Lung (tissue), 12 donors: ENCODE measurements around the gene UNC119. TPM values are rescaled to one million over a fixed set of nuclear protein-coding genes. Genes with fewer than 3 reads are reported as not detected.
A peak's percentile ranks its signal among the peaks of the same experiment; 100 is the strongest.

Experiments
- ATAC-seq: fragments of 200-7000 bp; cut with Tn5 transposase; one replicate; pipeline ENCODE4 v1.9.1; 2020; ENCODE audit warnings: moderate number of reproducible peaks; ENCODE audit not compliant: insufficient read depth, low FRiP score
- DNase-seq, 3 donors: peaks; one replicate each; pipeline ENCODE4 v3.0.0-alpha.2; 2013 to 2017
- H3K27ac ChIP-seq, 2 donors: one replicate each; pipeline ENCODE4 v1.5.1; 2013; ENCODE audit warnings: mild to moderate bottlenecking in 2 of 2, moderate library complexity in 2 of 2, control low read depth in 1 of 2, inconsistent platforms in 1 of 2, low read depth in 1 of 2, low read length in 1 of 2
- H3K27me3 ChIP-seq, 3 donors: one replicate each; pipeline ENCODE4 v1.5.1; 2013; ENCODE audit warnings: low read length in 2 of 3; ENCODE audit not compliant: control insufficient read depth in 3 of 3, insufficient read depth in 3 of 3
- H3K36me3 ChIP-seq, 4 donors: one replicate each; pipeline ENCODE4 v1.5.1; 2013; ENCODE audit warnings: low read length in 4 of 4, mild to moderate bottlenecking in 1 of 4, moderate library complexity in 1 of 4; ENCODE audit not compliant: control insufficient read depth in 4 of 4, insufficient read depth in 4 of 4
- H3K4me1 ChIP-seq, 5 donors: one replicate each; pipeline ENCODE4 v1.5.1; 2013; ENCODE audit warnings: low read length in 5 of 5, mild to moderate bottlenecking in 2 of 5, moderate library complexity in 1 of 5; ENCODE audit not compliant: control insufficient read depth in 5 of 5, insufficient read depth in 5 of 5
- H3K4me3 ChIP-seq: one replicate; pipeline ENCODE4 v1.5.1; 2013; ENCODE audit warnings: mild to moderate bottlenecking, control low read depth, moderate library complexity
- H3K9ac ChIP-seq, 2 donors: one replicate each; pipeline ENCODE4 v1.5.1; 2013; ENCODE audit warnings: low read length in 2 of 2, control low read depth in 1 of 2; ENCODE audit not compliant: insufficient read depth in 1 of 2
- H3K9me3 ChIP-seq, 4 donors: one replicate each; pipeline ENCODE4 v1.5.1; 2013; ENCODE audit warnings: low read length in 3 of 4, mild to moderate bottlenecking in 1 of 4, moderate library complexity in 1 of 4; ENCODE audit not compliant: control insufficient read depth in 4 of 4, insufficient read depth in 3 of 4
- WGBS, 2 donors: extraction: QIAGEN DNeasy Blood & Tissue Kit; methylation state at CpG; one replicate each; pipeline ENCODE4 v1.1.7; 2013; 5-methylcytosine and 5-hydroxymethylcytosine counted together
- polyA plus RNA-seq, 2 donors: library from polyadenylated mRNA; stranded (reverse); fragments of 200-250 nt; gene quantifications; one replicate each; pipeline ENCODE4 v1.2.1, GENCODE V29; 2013
- total RNA-seq, 2 donors: library from RNA; depleted of rRNA in 1 of 2; stranded (reverse); fragments of >200 nt in 1 of 2; gene quantifications; one replicate each; pipeline ENCODE4 v1.2.1, GENCODE V29; 2014 to 2021
- TF ChIP-seq, protein P1 (sequence below): IDR thresholded peaks from 2 replicates; pipeline ENCODE4 v1.5.1; 2012; ENCODE audit warnings: mild to moderate bottlenecking; ENCODE audit errors: control extremely low read depth, extremely low read depth
- donor health status: control.
- donor health status: control.
- donor health status: Bipolar disorder and iron deficiency.
- donor health status: healthy.
- donor health status: DM: yes; HTN: yes; CAD: no.

Gene UNC119
- total and polyA plus RNA-seq, 4 donors: 19.0 to 40.0 (median 31.7) TPM

DNA sequence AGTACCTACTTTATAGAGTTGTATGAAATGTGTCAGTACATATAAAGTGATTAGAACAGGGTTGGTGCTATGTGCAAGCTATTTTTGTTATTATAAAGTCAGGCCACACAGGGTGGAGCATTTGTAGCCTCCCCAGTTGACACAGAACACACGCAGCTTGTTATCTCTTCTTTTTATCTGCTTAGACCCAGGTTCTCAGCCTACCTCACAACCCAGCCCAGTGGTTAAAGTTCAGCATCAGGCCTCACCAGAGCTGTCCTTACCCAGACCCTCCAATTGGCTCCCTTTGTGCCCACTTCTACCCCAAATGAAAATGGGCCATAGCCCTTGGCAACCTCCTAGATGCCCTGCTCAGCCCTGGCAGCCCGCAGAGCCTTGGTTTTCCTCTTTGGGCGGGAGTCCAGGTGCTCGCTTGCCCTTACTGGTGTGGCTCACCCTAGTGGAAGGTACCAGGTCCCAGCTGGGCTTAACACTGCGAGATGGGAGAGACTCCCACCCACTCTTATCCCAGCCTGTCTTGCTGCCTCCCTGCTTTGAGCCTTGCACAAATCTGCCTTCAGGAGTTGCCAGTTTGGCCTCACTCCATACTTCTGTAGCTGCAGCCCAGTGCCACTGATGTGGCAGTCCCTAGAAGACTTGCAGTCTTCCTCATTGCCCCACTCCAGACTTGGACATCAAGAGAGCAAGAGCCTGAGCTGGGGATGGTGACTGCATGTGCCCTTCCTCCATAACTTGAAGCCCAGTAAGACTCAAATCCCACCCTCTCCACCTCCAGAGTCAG, 20.0 kb upstream of the UNC119 start:
- no peaks in the 10 kb centered on the region for H3K27me3 ChIP-seq

DNA sequence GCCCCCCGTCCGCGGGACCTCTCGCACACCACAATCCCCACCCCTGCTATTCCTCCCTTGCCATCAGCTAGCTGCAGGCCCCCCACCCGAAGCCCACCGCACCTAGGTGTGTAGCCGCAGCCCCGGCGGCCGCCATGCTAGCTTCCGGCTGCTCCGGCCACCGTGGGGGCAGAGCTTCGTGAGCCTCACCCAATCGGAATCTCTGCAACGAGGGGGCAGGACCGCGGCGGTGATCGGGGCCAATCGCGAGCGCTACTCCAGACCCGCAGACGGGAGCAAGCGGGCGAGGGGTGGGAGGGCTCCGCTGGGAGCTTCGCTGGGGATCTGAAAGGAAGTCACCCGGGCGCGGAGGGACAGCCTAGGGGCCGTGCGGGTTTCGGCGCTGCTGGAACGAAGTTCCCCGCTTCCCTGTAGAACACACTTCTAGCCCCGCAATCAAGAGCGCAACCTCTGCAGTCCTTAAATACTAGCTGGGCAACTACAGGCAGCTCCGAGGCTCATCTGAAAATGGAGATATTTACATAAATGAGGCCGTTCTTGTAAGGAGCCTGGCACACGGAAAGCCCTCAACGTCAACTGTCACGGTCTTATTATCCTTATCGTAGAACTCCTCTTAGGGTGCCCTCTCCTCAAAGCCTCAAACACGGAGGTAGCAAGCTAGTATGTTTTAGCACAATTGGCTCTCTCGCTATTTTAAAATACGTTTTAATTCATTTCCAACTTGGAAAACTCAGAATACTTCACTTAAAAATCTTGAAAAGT, 19.1 kb upstream of the UNC119 start, which contains the start of gene PIGS:
Gene PIGS, minus strand, starts transcription at position 164 of the 762 bp plus-strand sequence. Its CDS starts 28 bp downstream, at position 136.
- H3K9me3 ChIP-seq: no peaks in the 10 kb centered on the region
- TF ChIP-seq, protein P1, sequence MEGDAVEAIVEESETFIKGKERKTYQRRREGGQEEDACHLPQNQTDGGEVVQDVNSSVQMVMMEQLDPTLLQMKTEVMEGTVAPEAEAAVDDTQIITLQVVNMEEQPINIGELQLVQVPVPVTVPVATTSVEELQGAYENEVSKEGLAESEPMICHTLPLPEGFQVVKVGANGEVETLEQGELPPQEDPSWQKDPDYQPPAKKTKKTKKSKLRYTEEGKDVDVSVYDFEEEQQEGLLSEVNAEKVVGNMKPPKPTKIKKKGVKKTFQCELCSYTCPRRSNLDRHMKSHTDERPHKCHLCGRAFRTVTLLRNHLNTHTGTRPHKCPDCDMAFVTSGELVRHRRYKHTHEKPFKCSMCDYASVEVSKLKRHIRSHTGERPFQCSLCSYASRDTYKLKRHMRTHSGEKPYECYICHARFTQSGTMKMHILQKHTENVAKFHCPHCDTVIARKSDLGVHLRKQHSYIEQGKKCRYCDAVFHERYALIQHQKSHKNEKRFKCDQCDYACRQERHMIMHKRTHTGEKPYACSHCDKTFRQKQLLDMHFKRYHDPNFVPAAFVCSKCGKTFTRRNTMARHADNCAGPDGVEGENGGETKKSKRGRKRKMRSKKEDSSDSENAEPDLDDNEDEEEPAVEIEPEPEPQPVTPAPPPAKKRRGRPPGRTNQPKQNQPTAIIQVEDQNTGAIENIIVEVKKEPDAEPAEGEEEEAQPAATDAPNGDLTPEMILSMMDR: no peak
- ATAC-seq: peak; percentile 100
- H3K36me3 ChIP-seq: peaks cover 0 to 5% (median 1%) of the 10 kb centered on the region in 4 donors
- peak within 1 kb of the TSS; percentile 88 to 89 for H3K9ac ChIP-seq
- peaks cover 0 to 29% (median 0%) of the 10 kb centered on the region in 5 donors for H3K4me1 ChIP-seq
- peak; percentile 95 to 96 (median 95) for DNase-seq
- peak within 1 kb of the TSS; percentile 90 for H3K4me3 ChIP-seq
- WGBS, 2 donors: 0 to 1% methylated on average over 47 to 49 of the region's 49 CpGs
- no peaks in the 10 kb centered on the region for H3K27me3 ChIP-seq
- peak within 1 kb of the TSS; percentile 86 for H3K27ac ChIP-seq

More for the DNA sequence above, 20.0 kb upstream of the UNC119 start:
- H3K4me1 ChIP-seq: peaks cover 0 to 39% (median 0%) of the 10 kb centered on the region in 5 donors
- no peak overlapping the region for H3K27ac ChIP-seq
- H3K9ac ChIP-seq: peak overlapping the region in 1 of 2 donors; percentile 13
- 80 to 88% methylated on average over 5 of the region's 5 CpGs for WGBS, 2 donors
- no peak for DNase-seq
- no peak for ATAC-seq
- peaks cover 0 to 5% (median under 1%) of the 10 kb centered on the region in 4 donors for H3K36me3 ChIP-seq
- H3K9me3 ChIP-seq: no peaks in the 10 kb centered on the region
- H3K4me3 ChIP-seq: no peak overlapping the region
- TF ChIP-seq, protein P1: no peak

DNA sequence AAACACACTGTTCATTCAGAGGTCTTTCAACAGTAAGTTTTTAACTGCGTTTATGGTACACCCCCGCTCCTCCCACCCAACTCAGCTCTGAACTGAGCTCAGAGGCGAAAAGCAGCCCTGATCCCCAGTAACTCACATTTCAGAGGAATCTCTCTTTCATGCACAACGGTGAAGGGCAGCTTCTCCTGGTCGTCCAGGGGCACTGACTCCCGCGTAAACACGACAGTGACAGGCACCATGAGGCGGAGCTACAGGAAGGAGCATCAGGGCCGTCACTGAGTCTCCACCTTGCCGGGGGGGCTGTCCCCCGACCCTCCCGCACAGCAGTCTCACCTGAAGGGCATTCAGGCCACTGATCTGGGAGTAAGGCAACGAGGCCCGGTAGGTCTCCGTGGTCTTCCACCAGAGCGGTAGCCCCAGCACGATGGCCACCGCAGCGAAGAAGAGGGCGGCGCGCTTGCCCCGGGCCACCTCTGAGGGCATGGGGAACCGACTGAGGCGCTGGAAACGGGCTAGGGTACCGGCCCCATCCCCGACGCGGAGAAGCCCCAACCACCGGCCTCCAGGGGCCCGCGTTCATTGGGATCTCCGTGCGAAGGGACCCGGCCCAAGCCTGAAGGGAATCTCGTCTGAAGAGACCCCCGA, 18.4 kb upstream of the UNC119 start:
- Histone ChIP-seq H3K4me3 (peak overlapping the region; percentile 90), H3K9me3 (no peaks in the 10 kb centered on the region), H3K27ac (peak overlapping the region; percentile 75 to 86), H3K4me1 (peaks cover 0 to 26% (median 0%) of the 10 kb centered on the region in 5 donors), H3K9ac (peak overlapping the region; percentile 76 to 88), H3K27me3 (no peaks in the 10 kb centered on the region), H3K36me3 (peaks cover 0 to 5% (median 2%) of the 10 kb centered on the region in 4 donors)
- TF ChIP-seq, protein P1: no peak
- DNase-seq: peak in 2 of 3 donors; percentile 19 to 28
- ATAC-seq: peak; percentile 9
- WGBS, 2 donors: 1 to 3% methylated on average over 29 to 39 of the region's 39 CpGs
